Right lobe of liver (tissue), 4 donors: Measurements from ENCODE around the gene PHF20.

Source experiments
- POLR2A ChIP-seq: fragments of 450-650 bp; IDR thresholded peaks from one replicate; pipeline ENCODE4 v1.6.1; 2017; ENCODE audit warnings: antibody characterized with exemption, mild to moderate bottlenecking
- TF ChIP-seq, protein P1 (sequence below), 4 donors: fragments of 200-600 bp in 3 of 4; fragments of 450-650 bp in 1 of 4; IDR thresholded peaks; one replicate each; pipeline versions ENCODE4 v1.5.1 to v1.8.0; 2016 to 2022; ENCODE audit warnings: antibody characterized with exemption in 4 of 4, mild to moderate bottlenecking in 2 of 4
- donor health status: DM: no; HTN: no; CAD: no.
- donor health status: DM: no; HTN: no; CAD: no.
- donor health status: DM: no; HTN: yes; CAD: no.

GRCh38 chr20:35806075-35806474 is 34.3 kb downstream of the PHF20 start:
- TF ChIP-seq, protein P1, sequence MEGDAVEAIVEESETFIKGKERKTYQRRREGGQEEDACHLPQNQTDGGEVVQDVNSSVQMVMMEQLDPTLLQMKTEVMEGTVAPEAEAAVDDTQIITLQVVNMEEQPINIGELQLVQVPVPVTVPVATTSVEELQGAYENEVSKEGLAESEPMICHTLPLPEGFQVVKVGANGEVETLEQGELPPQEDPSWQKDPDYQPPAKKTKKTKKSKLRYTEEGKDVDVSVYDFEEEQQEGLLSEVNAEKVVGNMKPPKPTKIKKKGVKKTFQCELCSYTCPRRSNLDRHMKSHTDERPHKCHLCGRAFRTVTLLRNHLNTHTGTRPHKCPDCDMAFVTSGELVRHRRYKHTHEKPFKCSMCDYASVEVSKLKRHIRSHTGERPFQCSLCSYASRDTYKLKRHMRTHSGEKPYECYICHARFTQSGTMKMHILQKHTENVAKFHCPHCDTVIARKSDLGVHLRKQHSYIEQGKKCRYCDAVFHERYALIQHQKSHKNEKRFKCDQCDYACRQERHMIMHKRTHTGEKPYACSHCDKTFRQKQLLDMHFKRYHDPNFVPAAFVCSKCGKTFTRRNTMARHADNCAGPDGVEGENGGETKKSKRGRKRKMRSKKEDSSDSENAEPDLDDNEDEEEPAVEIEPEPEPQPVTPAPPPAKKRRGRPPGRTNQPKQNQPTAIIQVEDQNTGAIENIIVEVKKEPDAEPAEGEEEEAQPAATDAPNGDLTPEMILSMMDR (IDR thresholded peaks at IDR 0.05), result no peak
- TF ChIP-seq POLR2A, result no peak
